Measurements from ENCODE around the gene LMAN1L.

GRCh38 chr15:74773731-74774252 lies 38.8 kb upstream of the LMAN1L start:
- TF ChIP-seq, protein P1, sequence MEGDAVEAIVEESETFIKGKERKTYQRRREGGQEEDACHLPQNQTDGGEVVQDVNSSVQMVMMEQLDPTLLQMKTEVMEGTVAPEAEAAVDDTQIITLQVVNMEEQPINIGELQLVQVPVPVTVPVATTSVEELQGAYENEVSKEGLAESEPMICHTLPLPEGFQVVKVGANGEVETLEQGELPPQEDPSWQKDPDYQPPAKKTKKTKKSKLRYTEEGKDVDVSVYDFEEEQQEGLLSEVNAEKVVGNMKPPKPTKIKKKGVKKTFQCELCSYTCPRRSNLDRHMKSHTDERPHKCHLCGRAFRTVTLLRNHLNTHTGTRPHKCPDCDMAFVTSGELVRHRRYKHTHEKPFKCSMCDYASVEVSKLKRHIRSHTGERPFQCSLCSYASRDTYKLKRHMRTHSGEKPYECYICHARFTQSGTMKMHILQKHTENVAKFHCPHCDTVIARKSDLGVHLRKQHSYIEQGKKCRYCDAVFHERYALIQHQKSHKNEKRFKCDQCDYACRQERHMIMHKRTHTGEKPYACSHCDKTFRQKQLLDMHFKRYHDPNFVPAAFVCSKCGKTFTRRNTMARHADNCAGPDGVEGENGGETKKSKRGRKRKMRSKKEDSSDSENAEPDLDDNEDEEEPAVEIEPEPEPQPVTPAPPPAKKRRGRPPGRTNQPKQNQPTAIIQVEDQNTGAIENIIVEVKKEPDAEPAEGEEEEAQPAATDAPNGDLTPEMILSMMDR (IDR thresholded peaks at IDR 0.05) = no peak
- no peak for TF ChIP-seq POLR2A (IDR thresholded peaks at IDR 0.05)
